IMR-90 (cell line): ENCODE measurements around the gene MEIS1. TPM values are rescaled to one million over a fixed set of nuclear protein-coding genes. Genes with fewer than 3 reads are reported as not detected.
A peak's percentile ranks its signal among the peaks of the same experiment; 100 is the strongest.

Source experiments
- ATAC-seq: fragments of 200-7000 bp; cut with Tn5 transposase; 2 replicates; pipeline ENCODE4 v1.9.1; 2020; ENCODE audit warnings: low read depth, mild to moderate bottlenecking, moderate library complexity
- BruUV-seq: library from RNA; stranded (reverse); fragments of 400-500 nt; replicated peaks from 2 replicates; lab custom pipeline; 2021; lab: Mats Ljungman, UMichigan
- CTCF ChIA-PET: fragments of 300-600 bp; formaldehyde crosslinking; extraction: SDS; loops from one replicate; lab custom pipeline; 2021; ENCODE audit warnings: antibody characterized with exemption; lab: Yijun Ruan, JAX
- POLR2A ChIA-PET: fragments of 300-600 bp; sonication (Branson Sonifier 250); formaldehyde crosslinking; loops from one replicate; lab custom pipeline; 2022; ENCODE audit warnings: antibody characterized with exemption; ENCODE audit not compliant: unreplicated experiment; lab: Charles Lee
- DNase-seq: peaks from one replicate; pipeline ENCODE4 v3.0.0; 2013
- H2AFZ ChIP-seq: replicated peaks from 2 replicates; pipeline ENCODE3; 2013; ENCODE audit warnings: low read length, mild to moderate bottlenecking; ENCODE audit not compliant: poor library complexity
- H2AK5ac ChIP-seq: 2 replicates; pipeline ENCODE4 v1.6.1; 2013; ENCODE audit warnings: low read depth, low read length, inconsistent platforms
- H2AK9ac ChIP-seq: replicated peaks from 2 replicates; pipeline ENCODE3; 2013; ENCODE audit warnings: mild to moderate bottlenecking, low read depth, low read length, moderate library complexity; ENCODE audit not compliant: poor library complexity
- H2BK120ac ChIP-seq: 2 replicates; pipeline ENCODE4 v1.6.1; 2013; ENCODE audit warnings: low read depth, low read length, inconsistent platforms
- H2BK15ac ChIP-seq: 3 replicates; pipeline ENCODE4 v1.6.1; 2013; ENCODE audit warnings: low read depth, low read length, inconsistent platforms
- H2BK20ac ChIP-seq: 2 replicates; pipeline ENCODE4 v1.6.1; 2013; ENCODE audit warnings: low read depth, mild to moderate bottlenecking, inconsistent platforms, low read length, moderate library complexity
- H2BK5ac ChIP-seq: 2 replicates; pipeline ENCODE4 v1.6.1; 2013; ENCODE audit warnings: mild to moderate bottlenecking, low read depth, low read length, inconsistent platforms; ENCODE audit not compliant: poor library complexity, severe bottlenecking
- H3K14ac ChIP-seq: replicated peaks from 2 replicates; pipeline ENCODE4 v1.6.1; 2013; ENCODE audit warnings: low read depth, low read length, inconsistent platforms
- H3K18ac ChIP-seq: 2 replicates; pipeline ENCODE4 v1.6.1; 2013; ENCODE audit warnings: low read depth, low read length, control low read depth
- H3K23ac ChIP-seq: 2 replicates; pipeline ENCODE4 v1.6.1; 2013; ENCODE audit warnings: low read depth, low read length, inconsistent platforms
- H3K27ac ChIP-seq: 2 replicates; pipeline ENCODE4 v1.5.1; 2013; ENCODE audit warnings: mild to moderate bottlenecking, control low read depth, low read length; ENCODE audit not compliant: insufficient read depth
- H3K27me3 ChIP-seq: 2 replicates; pipeline ENCODE4 v1.6.1; 2013; ENCODE audit warnings: low read length; ENCODE audit not compliant: control insufficient read depth, insufficient read depth
- H3K36me3 ChIP-seq: 2 replicates; pipeline ENCODE4 v1.6.1; 2013; ENCODE audit warnings: low read length, mixed read lengths; ENCODE audit not compliant: control insufficient read depth, insufficient read depth
- H3K4ac ChIP-seq: 2 replicates; pipeline ENCODE4 v1.6.1; 2013; ENCODE audit warnings: low read depth, low read length, inconsistent platforms
- H3K4me1 ChIP-seq: 2 replicates; pipeline ENCODE4 v1.6.1; 2013; ENCODE audit warnings: low read length, mixed read lengths; ENCODE audit not compliant: control insufficient read depth, insufficient read depth
- H3K4me2 ChIP-seq: 2 replicates; pipeline ENCODE4 v1.6.1; 2013; ENCODE audit warnings: low read depth, mild to moderate bottlenecking, control low read depth, low read length, moderate library complexity
- H3K4me3 ChIP-seq: 2 replicates; pipeline ENCODE4 v1.5.1; 2013; ENCODE audit warnings: low read depth, mild to moderate bottlenecking, control low read depth, low read length, moderate library complexity; ENCODE audit not compliant: insufficient read depth
- H3K56ac ChIP-seq: 2 replicates; pipeline ENCODE4 v1.6.1; 2013; ENCODE audit warnings: low read length, inconsistent platforms; ENCODE audit not compliant: insufficient read depth; ENCODE audit errors: extremely low read depth
- H3K79me1 ChIP-seq, 2 experiments: 2 replicates each; pipeline ENCODE4 v1.6.1; 2013; ENCODE audit warnings: low read length in 2 of 2, inconsistent platforms in 1 of 2, low read depth in 1 of 2
- H3K9ac ChIP-seq: 2 replicates; pipeline ENCODE4 v1.6.1; 2013; ENCODE audit warnings: low read depth, low read length, control low read depth
- H3K9me1 ChIP-seq: 2 replicates; pipeline ENCODE4 v1.6.1; 2013; ENCODE audit warnings: low read length, inconsistent platforms; ENCODE audit not compliant: insufficient read depth
- H3K9me3 ChIP-seq: 2 replicates; pipeline ENCODE4 v1.6.1; 2013; ENCODE audit warnings: low read length; ENCODE audit not compliant: control insufficient read depth, insufficient read depth
- H4K20me1 ChIP-seq: 2 replicates; pipeline ENCODE4 v1.6.1; 2013; ENCODE audit warnings: low read length, inconsistent platforms; ENCODE audit not compliant: insufficient read depth
- H4K5ac ChIP-seq: 2 replicates; pipeline ENCODE4 v1.6.1; 2013; ENCODE audit warnings: mild to moderate bottlenecking, low read depth, low read length, control low read depth
- H4K8ac ChIP-seq, 2 experiments: 2 replicates each; pipeline ENCODE4 v1.6.1; 2013; ENCODE audit warnings: low read depth in 2 of 2, low read length in 2 of 2, control low read depth in 1 of 2, inconsistent platforms in 1 of 2
- H4K91ac ChIP-seq: 2 replicates; pipeline ENCODE4 v1.6.1; 2013; ENCODE audit warnings: low read depth, low read length, inconsistent platforms; ENCODE audit not compliant: insufficient read depth
- CEBPB ChIP-seq: IDR thresholded peaks from 2 replicates; pipeline ENCODE4 v1.6.1; 2012; ENCODE audit warnings: low read depth, low read length, improper control_type of control experiment
- FOS ChIP-seq: fragments of 150-350 bp; IDR thresholded peaks from 2 replicates; pipeline ENCODE4 v1.6.1; 2016; ENCODE audit warnings: low read depth, low read length
- RCOR1 ChIP-seq: IDR thresholded peaks from 2 replicates; pipeline ENCODE4 v1.6.1; 2012; ENCODE audit warnings: mild to moderate bottlenecking, low read length, improper control_type of control experiment; ENCODE audit not compliant: insufficient replicate concordance
- USF2 ChIP-seq: fragments of 150-350 bp; IDR thresholded peaks from 2 replicates; pipeline ENCODE4 v1.6.1; 2017; ENCODE audit warnings: mild to moderate bottlenecking, antibody characterized with exemption, low read length, low read depth
- WGBS, 2 experiments: methylation state at CpG; one replicate each; pipeline versions ENCODE4 v1.1.5 to v1.1.7; 2013; ENCODE audit warnings: missing lambda C conversion rate in 2 of 2; ENCODE audit not compliant: insufficient read length in 1 of 2; ENCODE audit errors: extremely low coverage in 2 of 2; 5-methylcytosine and 5-hydroxymethylcytosine counted together
- dilution Hi-C: fragments of 300-500 bp; cut with HindIII; formaldehyde crosslinking; loops from one replicate; pipeline ENCODE4 v1.14.3; 2018; ENCODE audit warnings: low sequenced_read_pairs; ENCODE audit not compliant: unreplicated experiment
- in situ Hi-C: fragments of 300-500 bp; cut with MboI; formaldehyde crosslinking; loops from 3 replicates; pipeline ENCODE4 v1.14.3; 2019; ENCODE audit warnings: low sequenced_read_pairs, inconsistent platforms, mixed read lengths
- intact Hi-C: fragments of 100-400 bp; cut with micrococcal nuclease; formaldehyde crosslinking; loops from 2 replicates; pipeline ENCODE4 v1.10.0; 2022
- polyA plus RNA-seq, 3 experiments: library from polyadenylated mRNA; depleted of rRNA; stranded (reverse); fragments of >200 nt; gene quantifications; 2 replicates each; pipeline ENCODE4 v1.2.3, GENCODE V29; 2012; ENCODE audit warnings: low replicate concordance in 1 of 3
- total RNA-seq: library from RNA; depleted of rRNA; stranded (reverse); fragments of >200 nt; gene quantifications from 2 replicates; pipeline ENCODE4 v1.2.3, GENCODE V29; 2012

MEIS1 gene
- total and polyA plus RNA-seq, 2 of the 4 experiments (the other 2 are of a cell fraction): 54.4 to 157 TPM

- Histone ChIP-seq H3K4ac (peak overlapping the region; percentile 91), H2AFZ (no peak overlapping the region), H3K4me1 (peaks cover 2% of the 10 kb centered on the region; the same call in 1 of the 2 replicates), H3K18ac (peak overlapping the region; percentile 98), H3K36me3 (peaks cover 50% of the 10 kb centered on the region), H3K79me1 (no peaks in the 10 kb centered on the region), H3K4me3 (peak overlapping the region; percentile 99), H2AK9ac (peak overlapping the region; percentile 87), H2BK20ac (peak overlapping the region; percentile 50), H3K56ac (peak overlapping the region; percentile 99), H3K14ac (peak overlapping the region; percentile 98), H3K9ac (peak overlapping the region; percentile 100), H3K9me3 (no peaks in the 10 kb centered on the region), H3K27ac (peak overlapping the region; percentile 99), H3K4me2 (peak overlapping the region; percentile 94), H2BK15ac (peak overlapping the region; percentile 52; the same call in 1 of the 3 replicates), H3K9me1 (no peaks in the 10 kb centered on the region), H4K5ac (peak overlapping the region; percentile 92), H4K8ac (peak overlapping the region; percentile 85 to 96; a peak in 3 of 4 replicates), H2AK5ac (peak overlapping the region; percentile 81), H4K20me1 (peaks cover 6% of the 10 kb centered on the region; the same call in 1 of the 2 replicates), H3K27me3 (no peaks in the 10 kb centered on the region), H4K91ac (peak overlapping the region; percentile 97), H2BK120ac (peak overlapping the region; percentile 88), H2BK5ac (peak overlapping the region; percentile 98), H3K23ac (peak overlapping the region; percentile 98)
- intact Hi-C loops: loop anchor here (5.0 kb wide), 2 partner anchors 414 to 959 kb away; partner anchors contain the start of gene ETAA1
- dilution Hi-C loops: loop anchor here (25.0 kb wide), 1 partner anchor 774 kb away; no protein-coding TSS in a partner anchor
- ChIA-PET CTCF (interaction anchor here (0.7 to 0.8 kb wide), 3 partner anchors 10 to 796 kb away, joined by 3 read pairs; no protein-coding TSS in a partner anchor), POLR2A (interaction anchor here (0.6 kb wide), 1 partner anchor 135 kb away, joined by 3 read pairs; no protein-coding TSS in a partner anchor)
- no CpG with 5 or more reads among the region's 8 CpGs for WGBS, 2 experiments
- TF ChIP-seq USF2 (no peak), RCOR1 (no peak), FOS (no peak), CEBPB (no peak)
- no TSS peak for BruUV-seq
- ATAC-seq (no peak), DNase-seq (no peak)
- in situ Hi-C loops: loop anchor here (10.0 to 25.0 kb wide), 4 partner anchors 406 to 1599 kb away; no protein-coding TSS in a partner anchor
These were observed 3.5 kb downstream of the MEIS1 start for GRCh38 chr2:66438498-66438833.
